Epithelial cell of esophagus (primary cell): ENCODE measurements around the gene IQSEC1.

Source experiments
- DNase-seq: peaks from one replicate; pipeline ENCODE4 v3.0.0; 2010; ENCODE audit warnings: low read depth
- H3K4me3 ChIP-seq: 2 replicates; pipeline ENCODE4 v1.5.1; 2011; ENCODE audit warnings: mild to moderate bottlenecking, low read length, control low read depth
- CTCF ChIP-seq: IDR thresholded peaks from 2 replicates; pipeline ENCODE4 v1.5.1; 2011; ENCODE audit warnings: low read depth, mild to moderate bottlenecking, low read length, control low read depth, inconsistent platforms; ENCODE audit not compliant: insufficient read depth; ENCODE audit errors: missing control alignments

IQSEC1 gene

GRCh38 chr3:12898290-12898964, 174.8 kb downstream of the IQSEC1 start:
- DNase-seq = no peak
- no peak for TF ChIP-seq CTCF
- no peak overlapping the region for H3K4me3 ChIP-seq

GRCh38 chr3:12897381-12898289, 175.6 kb downstream of the IQSEC1 start:
- no peak overlapping the region for H3K4me3 ChIP-seq
- peak; percentile 79 for DNase-seq
- no peak for TF ChIP-seq CTCF

DNA sequence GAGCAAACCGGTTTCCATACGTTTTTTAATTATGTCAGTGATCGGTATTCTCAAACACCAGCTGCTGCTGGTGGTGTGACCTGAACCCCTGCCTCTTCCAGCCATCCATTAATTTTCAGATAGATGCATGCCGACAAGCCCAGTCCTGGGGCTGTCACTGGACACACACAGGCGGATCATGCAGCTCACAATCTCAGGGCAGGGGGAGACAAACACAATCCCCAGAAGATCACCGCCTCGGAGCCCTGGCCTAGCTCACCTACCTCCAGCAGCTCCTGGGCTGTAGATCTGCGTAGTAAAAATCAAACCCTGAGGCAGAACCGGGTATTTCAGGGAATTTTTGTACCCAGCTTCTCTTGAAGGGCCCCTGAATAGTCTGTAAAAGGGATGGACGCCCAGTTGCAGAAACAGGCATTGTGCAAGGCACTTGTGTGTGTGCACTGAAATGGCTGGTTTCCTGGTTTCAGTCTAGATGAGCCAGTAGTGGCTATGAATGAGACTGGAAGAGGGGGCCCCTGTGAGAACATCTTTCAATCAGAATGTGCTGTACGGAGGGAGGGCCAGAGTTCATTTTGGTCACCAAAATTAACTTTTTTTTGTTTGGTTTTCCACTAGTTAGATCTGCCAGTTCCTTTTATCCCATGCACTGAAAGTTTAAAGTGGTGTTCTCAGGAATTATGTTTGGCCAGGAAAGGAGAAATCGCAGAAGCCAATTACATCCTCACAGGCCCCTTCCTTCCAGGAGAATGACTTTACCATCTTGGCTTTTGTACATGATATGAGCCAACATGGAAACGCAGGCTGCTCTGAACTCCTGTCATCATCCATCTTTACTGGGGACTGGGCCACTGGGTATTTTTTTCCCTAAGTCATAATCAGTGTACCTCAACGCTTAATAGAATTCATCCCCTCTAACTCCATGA, 176.9 kb downstream of the IQSEC1 start:
- no peak for TF ChIP-seq CTCF
- H3K4me3 ChIP-seq = no peak overlapping the region
- DNase-seq = peak; percentile 10

GRCh38 chr3:12895391-12896062, 177.7 kb downstream of the IQSEC1 start:
- H3K4me3 ChIP-seq = no peak overlapping the region
- DNase-seq = peak; percentile 72
- no peak for TF ChIP-seq CTCF

DNA sequence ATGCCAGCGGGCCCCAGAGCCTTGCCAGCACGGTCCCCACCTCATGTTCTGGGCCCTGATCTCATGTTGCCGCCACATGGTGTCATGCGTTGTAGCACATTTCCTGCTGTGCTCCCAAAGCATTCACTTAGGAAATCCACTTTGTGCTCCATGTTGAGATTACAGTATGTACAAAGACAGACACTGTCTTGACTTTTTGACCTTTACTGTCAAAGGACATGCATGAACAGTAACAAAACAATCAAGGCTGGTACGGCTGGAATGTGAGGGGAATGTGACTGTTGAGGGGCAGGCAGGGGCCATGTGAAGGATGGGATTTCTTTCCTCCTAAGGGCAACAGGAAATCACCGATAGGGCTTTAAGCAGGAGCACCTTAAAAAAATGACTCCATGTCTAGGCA, 178.6 kb downstream of the IQSEC1 start:
- no peak for DNase-seq
- no peak overlapping the region for H3K4me3 ChIP-seq
- no peak for TF ChIP-seq CTCF

GRCh38 chr3:12893852-12894251, 179.4 kb downstream of the IQSEC1 start:
- H3K4me3 ChIP-seq = no peak overlapping the region
- no peak for DNase-seq
- TF ChIP-seq CTCF = no peak
